HG03139 (cell line): ENCODE measurements around the gene RD3L.
"Not testable (repeated sequence)": the region's sequence is repeated elsewhere in the genome, so short reads cannot be mapped to it uniquely, and the experiment has no call there.

ENCODE experiments used
- ATAC-seq: cut with Tn5 transposase; IDR thresholded peaks from one replicate; pipeline ENCODE4 v1.9.1; 2021; ENCODE audit not compliant: unreplicated experiment

The RD3L gene

DNA sequence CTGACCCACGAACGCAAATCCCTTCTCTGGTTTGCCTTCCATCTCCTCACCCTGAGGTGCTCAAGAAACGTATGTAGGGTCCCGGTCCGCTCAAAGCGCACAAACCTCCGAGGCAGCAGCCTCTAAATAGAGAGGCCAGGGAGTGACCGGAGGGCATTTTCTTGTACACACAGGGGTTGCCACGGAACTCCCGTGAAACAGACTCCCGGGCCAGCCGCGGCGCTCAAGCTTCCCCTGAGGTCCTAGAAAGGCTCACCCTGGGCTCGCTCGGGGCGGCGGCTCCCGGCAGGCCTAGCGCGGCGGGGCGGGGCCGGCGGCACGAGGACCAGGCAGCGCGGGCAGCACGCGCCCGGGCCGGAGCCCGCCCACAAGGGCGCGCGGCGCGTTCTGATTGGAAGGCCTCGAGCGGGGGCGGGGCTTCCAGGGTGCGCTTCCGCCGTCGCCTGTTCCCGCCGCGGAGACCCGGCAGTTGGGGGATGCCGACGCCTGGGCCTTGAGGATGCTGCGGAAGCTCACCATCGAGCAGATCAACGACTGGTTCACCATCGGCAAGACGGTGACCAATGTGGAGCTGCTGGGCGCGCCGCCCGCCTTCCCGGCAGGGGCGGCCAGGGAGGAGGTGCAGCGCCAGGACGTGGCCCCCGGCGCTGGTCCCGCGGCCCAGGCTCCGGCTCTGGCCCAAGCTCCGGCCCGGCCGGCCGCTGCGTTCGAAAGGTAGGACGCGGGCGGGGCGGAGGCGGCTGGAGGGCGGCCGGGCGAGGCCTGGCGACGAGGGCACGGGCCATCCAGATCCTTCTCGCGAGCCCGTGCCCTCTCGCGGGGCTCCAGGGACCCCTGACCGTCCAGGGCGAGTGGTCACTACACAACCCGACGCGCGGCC is 14.1 kb downstream of the RD3L start, which contains the start of gene TDRD9:
TSS of gene TDRD9 (plus strand) at position 446 of the 880 bp plus-strand sequence. CDS start at position 500, 54 bp downstream.
- ATAC-seq: no peak

DNA sequence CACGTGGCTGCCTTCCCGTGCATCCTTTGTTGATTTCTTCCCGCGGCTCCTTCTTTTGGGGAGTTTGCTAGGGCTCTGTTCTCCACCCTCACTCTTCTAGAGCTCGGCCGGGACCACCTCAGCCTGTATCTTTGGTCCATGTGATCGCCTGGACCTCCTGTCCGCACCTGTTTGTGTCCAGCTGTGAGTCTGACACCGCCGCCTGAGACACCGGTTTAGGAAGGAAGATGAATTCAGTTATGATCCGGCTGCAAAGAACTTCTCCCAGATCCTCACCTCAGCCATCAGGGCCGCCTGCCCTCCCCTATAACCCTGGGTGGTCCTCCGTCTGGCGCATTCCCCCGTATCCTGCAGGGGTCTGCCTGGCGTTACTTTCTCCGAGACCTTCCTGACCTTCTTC is 14.8 kb downstream of the RD3L start:
- ATAC-seq: no peak

- ATAC-seq: no peak
These were observed 17.0 kb downstream of the RD3L start for GRCh38 chr14:103925316-103925715.

- ATAC-seq: no peak
These were observed 18.5 kb downstream of the RD3L start for GRCh38 chr14:103923863-103924262.

DNA sequence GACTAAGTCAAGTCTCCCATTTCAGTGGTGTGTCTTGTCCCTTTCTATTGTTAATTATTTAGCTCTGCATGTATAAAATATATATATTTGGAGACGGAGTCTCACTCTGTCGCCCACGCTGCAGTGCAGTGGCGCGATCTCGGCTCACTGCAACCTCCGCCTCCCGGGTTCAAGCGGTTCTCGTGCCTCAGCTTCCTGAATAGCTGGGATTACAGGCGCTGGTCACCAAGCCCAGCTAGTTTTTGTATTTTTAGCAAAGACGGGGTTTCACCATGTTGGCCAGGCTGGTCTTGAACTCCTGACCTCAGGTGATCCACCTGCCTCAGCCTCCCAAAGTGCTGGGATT is 20.5 kb downstream of the RD3L start:
- ATAC-seq: not testable (repeated sequence)

GRCh38 chr14:103920981-103921854 is 21.1 kb downstream of the RD3L start:
- ATAC-seq: peak; percentile 96

DNA sequence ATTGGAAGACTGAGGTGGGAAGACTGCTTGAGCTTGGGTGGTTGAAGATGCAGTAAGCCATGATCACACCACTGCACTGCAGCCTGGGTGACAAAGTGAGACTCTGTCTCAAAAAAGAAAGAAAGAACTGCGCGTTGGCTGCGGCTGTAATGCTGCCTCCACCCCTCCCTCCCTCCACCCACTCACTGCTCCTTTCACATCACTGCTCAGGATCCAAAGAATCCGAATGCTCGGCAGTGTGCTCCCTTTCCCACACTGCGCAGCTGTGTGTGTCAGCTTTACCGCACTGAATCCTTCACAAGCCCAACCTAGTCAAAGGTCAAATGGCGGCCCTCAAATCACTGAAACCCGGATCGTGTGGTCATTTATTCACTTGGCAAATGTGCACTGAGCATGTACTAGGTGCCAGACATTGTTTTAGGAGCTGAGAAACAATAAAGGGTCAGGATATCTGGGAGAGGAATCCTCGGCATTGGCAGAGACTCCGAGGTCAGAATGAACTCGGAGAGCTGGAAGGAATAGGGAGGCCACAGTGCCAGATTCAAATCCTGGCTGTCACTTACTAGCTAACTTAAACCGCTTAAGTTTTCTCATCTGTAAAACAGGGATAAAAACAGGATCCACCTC is 25.6 kb downstream of the RD3L start:
- no peak for ATAC-seq

GRCh38 chr14:103915616-103916015 is 26.7 kb downstream of the RD3L start:
- no peak for ATAC-seq

DNA sequence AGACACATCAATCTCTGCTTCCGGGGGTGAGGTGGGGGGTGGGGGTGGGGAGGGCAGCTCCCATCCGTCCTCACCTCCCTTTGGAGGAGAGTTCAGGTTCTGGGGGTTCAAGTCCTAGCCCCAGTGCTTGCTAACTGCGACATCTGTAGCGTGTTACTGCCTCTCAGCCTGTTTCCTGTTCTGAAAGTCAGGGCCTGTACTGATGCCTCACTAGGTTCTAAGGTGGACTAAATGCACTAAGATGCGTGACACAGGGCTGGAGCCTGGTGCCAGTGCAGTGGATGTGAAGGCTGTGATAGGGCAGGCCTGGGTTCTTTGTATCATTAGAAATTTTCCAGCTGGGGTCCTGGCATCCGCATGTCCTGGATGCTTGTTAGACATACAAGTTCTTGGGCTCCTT is 31.3 kb downstream of the RD3L start:
- ATAC-seq: no peak

DNA sequence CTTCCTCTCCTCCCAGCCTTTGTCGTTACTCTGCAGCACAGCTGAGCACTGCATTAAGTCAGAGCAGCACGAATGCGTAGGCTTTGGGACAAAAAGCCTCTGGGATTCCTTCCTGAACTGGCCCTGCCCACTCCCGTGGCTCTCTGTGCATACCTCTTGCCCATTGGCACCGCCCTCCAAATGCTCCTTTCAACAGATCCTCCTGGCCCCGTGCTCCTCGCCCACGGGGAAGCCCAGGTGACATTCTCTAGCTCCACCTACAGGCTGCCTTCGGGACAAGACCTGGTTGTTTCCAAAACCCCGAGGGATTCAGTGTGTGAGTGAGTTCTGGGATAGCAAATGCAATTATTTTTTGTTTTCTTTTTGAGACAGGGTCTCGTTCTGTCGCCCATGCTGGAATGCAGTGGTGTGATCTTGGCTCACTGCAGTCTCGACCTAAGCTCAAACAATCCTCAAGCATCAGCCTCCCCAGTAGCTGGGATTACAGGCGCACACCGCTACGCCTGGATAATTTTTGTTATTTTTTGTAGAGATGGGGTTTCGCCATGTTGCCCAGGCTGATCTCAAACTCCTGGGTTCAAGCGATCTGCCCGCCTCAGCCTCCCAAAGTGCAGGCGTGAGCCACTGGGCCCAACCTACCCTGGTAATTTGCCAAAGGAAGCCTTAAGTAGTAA is 31.9 kb downstream of the RD3L start:
- no peak for ATAC-seq

DNA sequence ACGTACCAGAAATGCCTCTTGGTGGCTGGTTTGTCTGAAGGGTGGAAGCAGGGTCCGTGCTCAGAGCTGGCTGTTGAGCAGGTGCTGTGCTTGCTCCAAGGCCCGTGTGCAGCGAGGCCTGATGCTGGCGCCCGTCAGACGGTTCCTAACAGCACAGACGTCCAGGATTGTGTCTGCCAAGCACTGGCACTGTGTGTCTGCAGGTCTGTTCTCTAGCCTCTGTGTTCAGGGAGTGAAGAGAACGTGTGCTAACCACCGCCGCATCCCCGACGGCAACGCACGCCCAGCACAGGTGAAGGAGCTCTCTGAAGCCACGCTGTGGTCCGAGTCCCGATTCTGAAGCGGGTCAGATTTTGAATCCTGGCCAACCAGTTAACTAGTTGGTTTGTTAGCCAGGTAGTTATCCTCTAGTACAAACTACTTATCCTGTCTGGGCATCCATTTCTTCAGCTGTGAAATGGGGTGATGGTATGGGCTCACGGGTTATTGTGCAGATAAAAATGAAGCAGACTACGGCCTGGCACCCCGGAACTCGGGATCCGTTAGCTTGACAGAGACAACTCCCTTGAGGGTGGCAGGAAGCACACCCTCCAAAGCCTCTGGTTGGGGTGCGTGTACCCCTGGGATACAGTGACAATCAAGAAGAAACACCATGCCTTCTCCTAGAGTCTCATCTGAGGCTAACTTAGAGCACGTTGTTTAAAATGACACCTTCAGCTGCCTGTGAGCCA is 32.6 kb downstream of the RD3L start:
- no peak for ATAC-seq

- no peak for ATAC-seq
These were observed 33.7 kb downstream of the RD3L start for GRCh38 chr14:103908580-103908979.

DNA sequence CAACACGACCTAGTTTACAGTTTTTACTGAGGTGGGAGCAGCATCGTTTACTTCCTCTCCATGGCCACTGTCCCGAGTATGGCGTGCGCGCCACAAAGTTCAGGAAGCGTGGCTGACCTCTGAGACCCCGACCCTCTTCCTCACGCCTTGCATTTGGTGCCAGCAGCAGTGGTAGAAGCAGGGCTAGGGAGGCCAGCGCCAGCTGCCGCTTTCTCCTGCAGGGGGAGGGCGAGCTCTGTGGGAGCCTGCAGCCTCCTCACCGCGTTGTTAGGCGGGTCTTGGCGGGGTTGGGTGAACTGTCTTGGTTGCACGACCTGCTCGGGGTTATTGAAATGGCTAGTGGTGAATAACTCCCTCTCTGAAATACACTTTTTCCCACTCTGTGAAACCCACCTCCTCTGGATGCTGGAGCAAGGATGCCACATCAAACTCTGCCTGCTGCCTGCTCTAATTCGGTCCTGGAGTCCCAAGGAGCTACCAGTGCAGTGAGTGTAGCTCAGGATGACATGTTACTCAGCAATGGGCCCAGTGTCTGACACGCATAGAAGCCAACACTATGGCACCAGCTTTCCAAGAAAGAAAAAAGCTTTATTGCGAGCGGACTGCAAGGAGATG is 36.4 kb downstream of the RD3L start:
- ATAC-seq: no peak

DNA sequence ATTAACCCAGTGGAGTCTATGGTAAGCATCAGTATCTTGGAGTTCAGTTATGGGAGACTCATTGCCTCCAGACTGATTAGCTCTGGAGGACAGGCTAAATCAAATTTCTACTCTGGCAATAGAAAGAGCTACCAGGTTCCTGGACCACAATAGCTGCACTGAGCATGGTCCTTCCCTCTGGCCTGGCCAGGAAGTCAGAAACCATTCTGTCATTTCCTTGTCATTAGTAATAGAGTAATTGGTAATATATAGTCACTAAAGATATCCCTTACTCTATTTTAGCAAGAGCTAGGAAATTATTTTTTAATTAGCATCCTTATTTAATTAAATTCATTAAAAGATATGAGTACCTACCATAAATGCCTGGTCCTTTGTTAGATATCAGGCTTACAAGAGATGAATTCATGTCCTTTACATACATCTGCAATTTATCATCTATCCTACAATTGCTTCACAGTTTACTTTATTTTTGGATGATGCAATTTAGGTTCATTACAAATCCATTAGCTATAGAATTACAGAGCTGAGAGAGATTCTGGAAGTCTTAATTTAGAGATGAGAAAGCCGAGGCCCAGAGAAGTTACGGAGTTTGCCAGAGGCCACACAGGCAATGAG is 37.7 kb downstream of the RD3L start:
- no peak for ATAC-seq

DNA sequence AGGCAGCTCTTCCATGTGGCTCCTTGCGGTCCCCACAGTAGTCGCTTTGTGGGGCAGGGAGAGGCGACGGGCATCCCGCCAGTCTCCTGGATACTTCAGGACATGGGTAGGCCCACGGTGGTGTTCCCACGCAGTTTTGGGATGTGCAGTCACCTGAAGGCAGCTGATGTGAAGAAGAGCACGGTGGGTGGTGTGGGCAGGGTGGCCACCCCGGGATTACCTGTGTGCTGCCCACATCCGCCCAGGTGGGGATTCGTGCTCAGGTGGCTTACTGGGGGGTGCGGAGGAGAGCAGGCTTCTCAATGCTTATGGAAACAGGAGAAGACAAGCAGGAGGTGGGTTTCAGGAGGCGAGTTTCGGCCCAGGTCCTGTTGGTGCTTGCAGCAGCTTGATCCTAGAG is 42.5 kb downstream of the RD3L start:
- no peak for ATAC-seq

DNA sequence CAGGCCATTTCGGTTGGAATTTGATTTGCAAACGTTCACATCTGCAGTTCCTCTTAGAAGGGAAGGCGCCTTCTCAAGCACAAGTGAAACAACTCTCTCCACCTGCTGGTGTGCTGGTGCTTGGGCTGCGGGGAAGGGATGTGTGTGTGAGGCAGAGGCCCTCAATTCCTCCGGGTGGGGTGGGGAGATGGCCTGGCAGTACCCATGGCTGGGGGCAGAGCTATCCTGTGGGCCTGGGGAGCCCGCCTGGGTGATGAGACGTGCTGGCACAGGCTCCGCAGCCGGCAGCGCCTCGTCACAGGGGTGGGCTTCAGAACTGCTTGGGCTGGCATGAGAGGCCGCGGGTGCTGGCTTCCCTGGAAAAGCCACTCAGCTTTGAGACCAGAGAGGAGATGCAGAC is 43.0 kb downstream of the RD3L start:
- no peak for ATAC-seq

DNA sequence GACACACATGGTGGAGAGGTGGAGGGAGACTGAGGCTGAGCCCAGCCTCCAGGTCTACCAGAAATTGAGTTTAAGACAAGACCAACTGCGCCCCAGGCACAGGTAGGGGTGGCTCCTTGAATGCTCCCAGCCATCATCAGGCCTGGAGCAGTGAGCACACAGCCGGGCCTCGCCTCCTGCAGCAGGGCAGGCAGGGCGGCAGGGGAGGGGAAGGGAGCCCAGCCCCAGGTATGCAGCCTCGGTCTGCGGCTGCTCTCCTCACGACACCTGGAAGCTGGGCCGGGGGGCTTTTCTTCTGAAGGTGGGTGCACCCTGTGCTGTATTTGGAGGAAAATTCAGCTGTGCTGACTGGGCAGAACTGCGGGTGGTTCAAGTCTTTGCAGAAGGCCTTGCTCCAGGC is 43.6 kb downstream of the RD3L start:
- no peak for ATAC-seq

DNA sequence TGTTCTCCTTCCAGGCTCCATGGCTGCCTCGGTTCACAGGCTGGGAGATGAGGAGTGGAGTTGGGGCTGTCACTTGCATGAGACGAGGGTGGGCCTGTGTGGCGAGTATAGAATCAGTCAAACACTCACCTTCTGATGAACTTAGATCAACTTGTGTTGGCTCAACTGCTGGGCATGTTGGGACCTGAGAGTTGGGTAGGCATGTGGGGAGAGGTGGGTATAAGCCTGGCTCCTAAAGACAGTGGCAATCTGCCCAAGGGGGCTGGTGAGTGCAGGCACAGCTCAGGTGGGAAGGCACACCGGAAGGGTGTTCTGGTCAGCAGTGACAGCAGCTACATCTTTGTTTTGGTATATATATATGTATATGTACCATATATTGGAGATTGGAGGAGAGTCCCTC is 44.1 kb downstream of the RD3L start:
- no peak for ATAC-seq
